Gastroesophageal sphincter (tissue), 3 donors: Measurements from ENCODE around the gene ARHGAP29.

Experiments
- EP300 ChIP-seq: sonication (generic); formaldehyde crosslinking; IDR thresholded peaks from one replicate; pipeline ENCODE4 v1.6.1; 2017; ENCODE audit warnings: antibody characterized with exemption, mild to moderate bottlenecking
- POLR2A ChIP-seq, 2 donors: fragments of 450-650 bp; IDR thresholded peaks; one replicate each; pipeline ENCODE4 v1.6.1; 2017; ENCODE audit warnings: antibody characterized with exemption in 2 of 2, mild to moderate bottlenecking in 2 of 2, moderate library complexity in 1 of 2
- TF ChIP-seq, protein P1 (sequence below), 4 experiments: fragments of 200-600 bp in 2 of 4; fragments of 450-650 bp in 2 of 4; sonication (generic) in 1 of 4; IDR thresholded peaks; one replicate each; pipeline ENCODE4 v1.5.1; 2017 to 2019; ENCODE audit warnings: antibody characterized with exemption in 4 of 4, mild to moderate bottlenecking in 2 of 4, moderate library complexity in 2 of 4

- TF ChIP-seq, protein P1, sequence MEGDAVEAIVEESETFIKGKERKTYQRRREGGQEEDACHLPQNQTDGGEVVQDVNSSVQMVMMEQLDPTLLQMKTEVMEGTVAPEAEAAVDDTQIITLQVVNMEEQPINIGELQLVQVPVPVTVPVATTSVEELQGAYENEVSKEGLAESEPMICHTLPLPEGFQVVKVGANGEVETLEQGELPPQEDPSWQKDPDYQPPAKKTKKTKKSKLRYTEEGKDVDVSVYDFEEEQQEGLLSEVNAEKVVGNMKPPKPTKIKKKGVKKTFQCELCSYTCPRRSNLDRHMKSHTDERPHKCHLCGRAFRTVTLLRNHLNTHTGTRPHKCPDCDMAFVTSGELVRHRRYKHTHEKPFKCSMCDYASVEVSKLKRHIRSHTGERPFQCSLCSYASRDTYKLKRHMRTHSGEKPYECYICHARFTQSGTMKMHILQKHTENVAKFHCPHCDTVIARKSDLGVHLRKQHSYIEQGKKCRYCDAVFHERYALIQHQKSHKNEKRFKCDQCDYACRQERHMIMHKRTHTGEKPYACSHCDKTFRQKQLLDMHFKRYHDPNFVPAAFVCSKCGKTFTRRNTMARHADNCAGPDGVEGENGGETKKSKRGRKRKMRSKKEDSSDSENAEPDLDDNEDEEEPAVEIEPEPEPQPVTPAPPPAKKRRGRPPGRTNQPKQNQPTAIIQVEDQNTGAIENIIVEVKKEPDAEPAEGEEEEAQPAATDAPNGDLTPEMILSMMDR (IDR thresholded peaks at IDR 0.05): no peak
- TF ChIP-seq EP300: no peak
- no peak for TF ChIP-seq POLR2A (IDR thresholded peaks at IDR 0.05)
Measured at GRCh38 chr1:94169126-94169525, 68.3 kb downstream of the ARHGAP29 start.
